ENCODE results near the gene SV2B. TPM values are rescaled to one million over a fixed set of nuclear protein-coding genes. Genes with fewer than 3 reads are reported as not detected.

SV2B gene
- total RNA-seq, 1 experiment from 2014 or later, result not detected

DNA sequence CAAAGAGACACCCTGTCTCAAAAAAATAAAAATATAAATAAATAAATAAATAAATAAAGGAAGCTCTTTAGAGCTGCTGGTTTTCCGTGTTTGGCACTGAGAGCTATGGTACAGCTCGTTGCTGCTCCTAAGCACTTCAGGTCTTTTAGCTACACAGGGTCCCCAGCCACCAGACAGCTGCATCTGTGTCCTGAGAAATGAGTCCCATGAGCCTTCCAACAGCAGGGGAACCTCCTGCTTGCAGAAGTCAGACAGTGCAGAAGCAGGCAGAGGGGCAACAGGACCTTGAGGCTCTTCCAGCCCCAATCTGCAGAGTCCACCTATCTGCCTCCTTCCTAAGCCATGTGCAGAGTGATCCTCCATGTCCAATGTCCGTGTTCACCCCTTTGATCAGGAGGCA, 159.0 kb downstream of the SV2B start:
- BruUV-seq (replicated peaks), result no TSS peak
- ChIA-PET RAD21 (ENCODE audit: low non-redundant PET in 1 of 2, low total read pairs in 2 of 2, uncharacterized antibody in 2 of 2, unreplicated experiment in 2 of 2) (interaction anchor here in 1 of 2 experiments (1.1 kb wide), 1 partner anchor 10 kb away, joined by 3 read pairs; no protein-coding TSS in a partner anchor), POLR2A (no interaction called here), CTCF (interaction anchor here (1.1 to 3.7 kb wide), 4 partner anchors 10 to 203 kb away, joined by 4 to 29 read pairs (median 6); no protein-coding TSS in a partner anchor)
- DNase-seq (ENCODE audit: low read depth, low spot score) (no peak), ATAC-seq (no peak)
- Histone ChIP-seq H3K9me3 (ENCODE audit: control insufficient read depth in 1 of 2, insufficient read depth in 1 of 2, low read depth in 1 of 2, low read length in 2 of 2) (no peaks in the 10 kb centered on the region), H3K4me3 (replicated peaks in 1 of 2; ENCODE audit: low read depth in 1 of 2, low read length in 2 of 2) (no peak overlapping the region), H3K4me1 (ENCODE audit: control insufficient read depth in 1 of 2, insufficient read depth in 2 of 2, low read length in 2 of 2) (peaks cover 0 to 6% of the 10 kb centered on the region in 2 experiments; a peak in 1 of 4 replicates), H2AFZ (ENCODE audit: low read depth, low read length, poor library complexity, severe bottlenecking) (no peak overlapping the region), H3K9ac (ENCODE audit: low read length) (no peak overlapping the region), H4K20me1 (ENCODE audit: insufficient read depth) (no peaks in the 10 kb centered on the region), H3K9me2 (ENCODE audit: insufficient read depth) (no peaks in the 10 kb centered on the region), H3K36me3 (ENCODE audit: control insufficient read depth in 1 of 2, insufficient read depth in 2 of 2, low read length in 2 of 2) (no peaks in the 10 kb centered on the region), H3K27ac (ENCODE audit: low read depth, low read length) (no peak overlapping the region), H3K27me3 (ENCODE audit: insufficient read depth, low read length) (no peaks in the 10 kb centered on the region; the same call in 1 of the 2 replicates), H3K4me2 (ENCODE audit: low read length) (no peak overlapping the region), H3K79me2 (ENCODE audit: insufficient read depth, low read length) (no peaks in the 10 kb centered on the region)
- TF ChIP-seq SP1 (IDR thresholded peaks at IDR 0.05; ENCODE audit: low read depth) (no peak), POLR2A (IDR thresholded peaks at IDR 0.05; ENCODE audit: borderline replicate concordance, extremely low read depth, insufficient read depth, insufficient read length) (no peak), ZFX (IDR thresholded peaks at IDR 0.05) (no peak), CBX3 (IDR thresholded peaks at IDR 0.05; ENCODE audit: low read depth) (no peak), TCF7L2 (IDR thresholded peaks at IDR 0.05; ENCODE audit: borderline replicate concordance, extremely low read depth, insufficient read depth, insufficient read length) (no peak), POLR2AphosphoS5 (IDR thresholded peaks at IDR 0.05; ENCODE audit: low read depth, low read length) (no peak), CEBPB (IDR thresholded peaks at IDR 0.05; ENCODE audit: low read depth) (no peak), EZH2 (IDR thresholded peaks at IDR 0.05) (no peak), SIN3A (IDR thresholded peaks at IDR 0.05; ENCODE audit: low read depth) (no peak)
- TF ChIP-seq, protein P1, sequence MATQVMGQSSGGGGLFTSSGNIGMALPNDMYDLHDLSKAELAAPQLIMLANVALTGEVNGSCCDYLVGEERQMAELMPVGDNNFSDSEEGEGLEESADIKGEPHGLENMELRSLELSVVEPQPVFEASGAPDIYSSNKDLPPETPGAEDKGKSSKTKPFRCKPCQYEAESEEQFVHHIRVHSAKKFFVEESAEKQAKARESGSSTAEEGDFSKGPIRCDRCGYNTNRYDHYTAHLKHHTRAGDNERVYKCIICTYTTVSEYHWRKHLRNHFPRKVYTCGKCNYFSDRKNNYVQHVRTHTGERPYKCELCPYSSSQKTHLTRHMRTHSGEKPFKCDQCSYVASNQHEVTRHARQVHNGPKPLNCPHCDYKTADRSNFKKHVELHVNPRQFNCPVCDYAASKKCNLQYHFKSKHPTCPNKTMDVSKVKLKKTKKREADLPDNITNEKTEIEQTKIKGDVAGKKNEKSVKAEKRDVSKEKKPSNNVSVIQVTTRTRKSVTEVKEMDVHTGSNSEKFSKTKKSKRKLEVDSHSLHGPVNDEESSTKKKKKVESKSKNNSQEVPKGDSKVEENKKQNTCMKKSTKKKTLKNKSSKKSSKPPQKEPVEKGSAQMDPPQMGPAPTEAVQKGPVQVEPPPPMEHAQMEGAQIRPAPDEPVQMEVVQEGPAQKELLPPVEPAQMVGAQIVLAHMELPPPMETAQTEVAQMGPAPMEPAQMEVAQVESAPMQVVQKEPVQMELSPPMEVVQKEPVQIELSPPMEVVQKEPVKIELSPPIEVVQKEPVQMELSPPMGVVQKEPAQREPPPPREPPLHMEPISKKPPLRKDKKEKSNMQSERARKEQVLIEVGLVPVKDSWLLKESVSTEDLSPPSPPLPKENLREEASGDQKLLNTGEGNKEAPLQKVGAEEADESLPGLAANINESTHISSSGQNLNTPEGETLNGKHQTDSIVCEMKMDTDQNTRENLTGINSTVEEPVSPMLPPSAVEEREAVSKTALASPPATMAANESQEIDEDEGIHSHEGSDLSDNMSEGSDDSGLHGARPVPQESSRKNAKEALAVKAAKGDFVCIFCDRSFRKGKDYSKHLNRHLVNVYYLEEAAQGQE (IDR thresholded peaks at IDR 0.05; ENCODE audit: low read depth), result no peak
- TF ChIP-seq, protein P2, sequence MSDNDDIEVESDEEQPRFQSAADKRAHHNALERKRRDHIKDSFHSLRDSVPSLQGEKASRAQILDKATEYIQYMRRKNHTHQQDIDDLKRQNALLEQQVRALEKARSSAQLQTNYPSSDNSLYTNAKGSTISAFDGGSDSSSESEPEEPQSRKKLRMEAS (IDR thresholded peaks at IDR 0.05), result no peak
- intact Hi-C loops (cut with micrococcal nuclease), result no loop called here
